K562 (cell line): ENCODE results near the gene CCSAP.

Experiments used
- PHF20 ChIP-seq: fragments of 450-650 bp; IDR thresholded peaks from 2 replicates; pipeline ENCODE4 v1.6.1; 2018; ENCODE audit not compliant: partially characterized antibody
- TF ChIP-seq, protein P1 (sequence below): sonication (generic); formaldehyde crosslinking; IDR thresholded peaks from 2 replicates; pipeline ENCODE4 v1.9.0; 2022; ENCODE audit warnings: mild to moderate bottlenecking, missing genetic modification reagents

DNA sequence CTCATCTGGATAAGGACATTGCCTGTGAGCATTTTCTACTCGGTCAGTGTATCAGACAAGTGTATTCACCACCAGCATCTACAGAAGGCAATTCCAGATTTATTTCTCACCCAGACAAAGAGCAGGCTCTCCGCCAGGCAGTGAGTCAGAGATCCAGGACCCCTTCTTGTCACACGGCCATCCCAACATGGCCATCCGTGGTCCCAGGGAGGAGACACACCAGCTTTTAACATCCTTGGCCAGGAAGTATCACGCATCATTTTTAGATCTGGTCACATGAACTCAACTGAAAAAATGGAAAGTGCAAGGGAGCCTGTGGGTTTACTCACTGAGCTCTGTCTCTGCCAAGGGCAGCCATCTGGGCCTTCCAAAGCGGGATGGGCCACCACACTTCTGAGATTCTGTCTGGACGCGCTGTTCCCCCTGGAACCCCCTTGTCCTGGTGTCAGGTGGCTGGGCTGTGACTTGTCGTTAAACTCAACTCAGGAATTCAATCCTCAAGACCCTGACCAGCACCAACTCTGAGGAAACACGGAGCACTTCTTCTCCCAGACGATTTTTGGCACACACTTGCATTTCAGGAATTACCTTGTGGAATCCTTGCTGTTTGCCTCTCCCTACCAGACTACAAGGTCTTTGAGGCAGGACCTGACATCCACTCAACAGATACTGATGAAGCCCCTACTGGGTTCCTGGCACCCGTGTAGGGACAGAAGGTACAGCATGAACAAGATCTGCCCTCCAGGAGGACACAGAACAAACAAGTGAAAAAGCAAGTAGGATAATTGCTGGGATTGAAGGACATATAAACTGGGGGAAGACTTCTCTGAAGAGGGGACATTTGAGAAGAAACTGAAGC lies 21.6 kb upstream of the CCSAP start:
- TF ChIP-seq PHF20, result no peak
- TF ChIP-seq, protein P1, sequence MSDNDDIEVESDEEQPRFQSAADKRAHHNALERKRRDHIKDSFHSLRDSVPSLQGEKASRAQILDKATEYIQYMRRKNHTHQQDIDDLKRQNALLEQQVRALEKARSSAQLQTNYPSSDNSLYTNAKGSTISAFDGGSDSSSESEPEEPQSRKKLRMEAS (CRISPR knock-in tag), result no peak
